Urothelium cell line (cell line): ENCODE data around the gene CASD1.

Experiments used
- DNase-seq: peaks from one replicate; pipeline ENCODE4 v3.0.0; 2011; ENCODE audit warnings: low spot score, mixed read lengths
- FAIRE-seq: peaks from 2 replicates; lab custom pipeline; 2011; peaks lifted over from hg19 to GRCh38; lab: Jason Lieb, UNC

CASD1 gene

DNA sequence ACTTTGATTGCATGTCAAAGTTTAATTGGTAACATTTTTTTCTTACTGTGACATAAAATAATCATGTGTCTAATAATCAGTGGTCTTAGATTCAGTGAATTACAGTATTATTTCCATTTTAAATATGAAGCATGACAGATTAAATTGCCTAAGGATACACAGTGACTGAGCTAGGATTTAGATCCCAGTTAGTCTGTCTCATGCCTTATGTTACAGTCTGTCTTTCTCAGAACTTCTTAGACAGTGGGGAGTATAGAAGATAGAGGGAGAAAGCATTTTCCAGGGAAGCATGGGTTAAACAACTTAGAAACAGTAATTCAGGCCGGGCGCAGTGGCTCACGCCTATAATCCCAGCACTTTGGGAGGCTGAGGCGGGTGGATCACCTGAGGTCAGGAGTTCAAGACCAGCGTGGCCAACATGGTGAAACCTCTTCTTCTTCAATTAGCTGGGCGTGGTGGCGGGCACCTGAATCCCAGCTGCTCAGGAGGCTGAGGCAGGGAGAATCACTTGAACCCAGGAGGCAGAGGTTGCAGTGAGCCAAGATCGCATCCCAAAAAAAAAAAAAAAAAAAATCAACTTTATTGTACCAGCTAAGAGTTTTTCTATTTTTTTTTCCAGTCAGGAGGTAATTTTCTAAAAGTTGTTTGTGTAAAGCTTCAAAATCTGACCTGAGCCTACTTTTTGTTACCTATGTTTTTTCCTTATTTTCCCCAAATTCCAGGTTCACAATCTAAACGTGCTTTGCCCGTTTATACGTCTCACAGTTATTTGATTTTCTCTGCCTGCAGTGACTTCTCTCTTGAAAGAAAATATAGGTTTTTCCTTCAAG lies 3.3 kb downstream of the CASD1 start:
- no peak for FAIRE-seq
- DNase-seq: no peak

DNA sequence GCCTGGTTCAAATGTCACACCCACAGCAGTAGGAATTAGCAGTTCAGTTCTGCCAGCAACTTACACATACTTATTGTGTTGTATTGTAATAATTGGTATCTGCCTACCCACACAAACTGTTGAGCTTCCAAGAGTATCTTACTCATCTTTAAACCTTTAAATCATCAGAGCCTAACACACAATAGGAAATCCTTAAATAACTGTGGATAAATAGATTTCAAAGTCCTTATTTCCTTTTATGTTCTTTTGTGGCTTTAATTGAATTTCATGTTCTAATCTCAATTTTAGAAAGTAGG lies 3.9 kb downstream of the CASD1 start:
- FAIRE-seq (no peak), DNase-seq (no peak)

DNA sequence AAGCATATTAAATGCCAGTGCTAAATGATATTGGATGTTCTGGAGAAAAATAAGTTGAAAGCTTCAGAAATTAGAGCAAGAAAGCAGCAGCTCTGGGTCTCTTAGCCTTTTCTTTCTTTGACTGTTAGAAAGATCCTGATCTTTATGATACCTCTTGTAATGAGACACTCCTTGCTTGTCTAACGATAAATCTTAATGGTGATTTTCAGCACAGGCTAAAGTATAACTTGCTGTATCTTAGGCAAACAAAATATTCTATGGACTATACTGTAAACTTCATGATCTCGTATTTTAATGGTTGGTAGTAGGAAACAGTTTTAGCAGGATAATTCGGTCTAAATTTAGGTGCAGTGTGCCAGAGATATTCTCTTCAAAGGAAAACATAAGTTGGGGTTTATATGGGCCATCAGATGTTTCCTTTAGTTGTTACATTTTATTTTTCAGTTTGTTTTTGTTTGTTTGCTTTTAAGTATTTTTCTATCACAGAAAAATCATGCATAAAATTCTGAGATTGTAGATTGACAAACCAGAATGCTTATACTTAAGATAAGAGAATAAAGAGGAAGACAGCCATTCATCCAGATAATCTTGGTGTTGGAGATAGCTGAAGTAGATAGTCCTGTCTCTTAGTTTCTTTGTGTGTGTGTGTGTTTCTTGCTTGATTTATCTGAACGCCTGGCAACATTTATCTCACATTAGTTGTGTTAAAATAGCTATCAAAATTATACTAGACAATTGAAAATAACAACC lies 4.7 kb downstream of the CASD1 start:
- no peak for DNase-seq

DNA sequence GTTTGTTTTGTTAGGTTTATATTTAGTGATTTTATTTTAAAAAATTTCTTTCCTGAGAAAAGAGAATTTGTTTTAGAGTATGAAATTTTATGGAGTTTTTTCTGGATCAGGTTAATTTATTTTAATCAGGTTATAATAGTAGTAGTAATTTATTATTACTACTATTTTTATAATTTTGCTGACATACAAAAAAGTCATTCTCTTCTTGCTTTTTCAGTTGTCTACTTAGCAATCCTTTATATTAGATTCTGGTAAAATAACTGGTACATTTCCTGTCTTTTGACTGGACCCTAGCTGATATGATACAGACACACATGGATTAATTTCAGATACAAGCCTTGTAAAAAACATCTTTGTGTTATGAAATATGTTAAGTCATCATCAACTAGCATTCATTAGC lies 5.3 kb downstream of the CASD1 start:
- no peak for FAIRE-seq
- no peak for DNase-seq

More for the DNA sequence above, 4.7 kb downstream of the CASD1 start:
- peak; percentile 73 for FAIRE-seq

DNA sequence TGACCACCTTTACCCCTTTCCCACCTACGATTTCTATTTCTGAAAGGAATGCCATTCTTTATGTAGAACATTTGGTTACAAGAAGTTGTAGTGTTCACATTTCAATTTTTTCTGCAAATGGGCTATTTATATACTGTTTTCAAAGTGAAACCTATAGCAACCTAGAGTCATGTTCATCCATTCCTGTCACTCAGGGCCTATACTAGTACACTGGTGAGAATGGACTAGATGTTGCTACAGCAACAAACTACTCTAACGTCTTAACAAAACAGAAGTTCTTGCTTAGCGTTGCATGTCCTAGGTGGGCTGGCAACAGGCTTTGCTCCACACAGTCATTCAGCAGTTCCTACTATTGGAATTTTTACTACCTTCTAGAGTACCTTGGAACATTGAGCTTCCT lies 16.3 kb downstream of the CASD1 start:
- no peak for FAIRE-seq
- DNase-seq: no peak

DNA sequence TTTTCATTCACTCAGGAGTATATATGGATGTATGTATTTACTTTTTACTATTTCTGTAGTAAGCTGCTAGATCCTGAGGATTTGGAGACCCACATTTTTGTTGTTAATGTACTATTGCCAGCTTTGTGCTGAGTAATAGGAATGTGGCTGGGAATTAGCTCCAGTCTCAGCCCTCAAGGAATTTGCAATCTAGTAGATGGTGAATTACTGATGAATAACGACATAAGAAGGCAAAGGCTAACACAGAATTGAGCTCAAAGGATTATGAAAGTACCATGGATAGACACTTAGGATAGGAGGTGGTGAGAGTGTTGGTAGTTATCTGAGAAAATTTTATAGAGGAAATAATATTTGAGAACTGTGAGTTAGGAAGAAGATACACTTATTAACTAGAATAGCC lies 19.9 kb downstream of the CASD1 start:
- no peak for FAIRE-seq
- DNase-seq: no peak

DNA sequence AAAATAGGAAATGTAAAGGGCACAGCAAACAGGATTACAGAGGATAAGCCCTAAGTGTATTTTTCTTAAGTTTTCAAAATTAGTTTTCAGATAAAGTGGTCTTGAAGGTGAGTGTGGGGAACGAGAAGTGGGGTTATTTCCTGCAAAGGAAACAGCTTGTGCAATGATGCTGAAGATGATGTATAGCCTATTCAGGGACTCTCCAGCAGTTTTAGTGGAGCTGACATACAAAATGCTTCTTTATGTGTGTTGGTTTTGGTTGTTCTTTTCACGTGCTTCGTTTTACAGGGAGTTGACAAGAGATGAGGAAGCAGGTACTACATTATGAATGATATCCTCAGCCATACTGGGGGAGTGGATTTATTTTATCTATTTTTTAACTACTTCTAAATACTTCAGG lies 20.5 kb downstream of the CASD1 start:
- FAIRE-seq (no peak), DNase-seq (no peak)

DNA sequence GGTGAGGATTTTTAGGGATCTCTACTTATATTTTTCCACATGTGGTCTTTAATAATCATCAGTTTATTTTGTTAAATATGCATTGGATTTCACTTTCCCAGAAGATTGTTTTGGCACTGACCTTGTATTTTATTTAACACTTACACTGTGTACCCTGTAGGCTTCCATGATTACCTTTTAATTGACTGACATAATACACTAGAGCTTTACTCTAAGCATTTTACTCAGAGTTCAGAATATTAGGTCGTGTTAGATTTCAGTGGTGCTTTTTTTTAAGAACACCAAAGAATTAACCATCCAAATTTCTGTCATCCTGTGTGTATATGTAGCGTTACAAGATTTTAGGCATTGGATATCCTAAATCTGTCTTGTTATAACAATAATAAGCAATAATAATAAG lies 23.1 kb downstream of the CASD1 start:
- no peak for FAIRE-seq
- DNase-seq: no peak

DNA sequence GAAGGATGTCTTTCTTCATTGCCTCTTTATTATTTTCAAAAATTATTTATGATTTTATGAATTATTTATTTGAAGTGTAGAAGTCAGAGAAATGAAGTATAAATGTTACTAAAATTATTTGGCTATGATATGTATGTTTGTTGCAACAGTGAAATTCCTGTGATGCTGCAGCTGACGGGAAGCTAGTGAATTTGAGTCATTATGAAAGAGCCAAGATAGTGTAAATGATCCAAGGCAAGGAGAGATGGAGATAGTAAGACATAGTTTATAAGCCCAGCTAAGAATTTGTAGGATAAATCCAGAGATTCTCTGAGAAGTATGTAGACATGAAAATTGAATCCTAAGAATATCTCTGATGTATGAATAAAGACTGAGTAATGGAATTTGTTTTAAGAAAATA lies 30.8 kb downstream of the CASD1 start:
- FAIRE-seq (no peak), DNase-seq (no peak)

DNA sequence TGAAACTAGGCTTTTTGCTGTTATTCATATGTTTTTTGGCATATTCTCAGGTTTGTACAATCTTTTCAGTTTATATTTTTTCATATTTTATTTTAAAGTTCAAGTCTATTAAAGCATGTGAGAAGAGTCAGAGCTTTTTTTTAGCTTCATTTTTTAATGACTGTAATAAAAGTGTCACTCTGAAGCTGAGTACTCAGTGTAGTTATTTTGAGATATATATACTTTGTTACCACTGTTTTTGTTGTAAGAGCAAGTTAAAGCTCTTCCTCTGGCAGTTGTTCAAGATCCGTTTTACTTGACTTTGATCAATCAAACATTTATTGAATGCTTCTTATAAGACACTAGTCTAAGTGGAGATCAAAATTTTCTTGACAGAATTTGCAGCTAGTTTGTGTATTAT lies 37.5 kb downstream of the CASD1 start:
- FAIRE-seq: no peak

DNA sequence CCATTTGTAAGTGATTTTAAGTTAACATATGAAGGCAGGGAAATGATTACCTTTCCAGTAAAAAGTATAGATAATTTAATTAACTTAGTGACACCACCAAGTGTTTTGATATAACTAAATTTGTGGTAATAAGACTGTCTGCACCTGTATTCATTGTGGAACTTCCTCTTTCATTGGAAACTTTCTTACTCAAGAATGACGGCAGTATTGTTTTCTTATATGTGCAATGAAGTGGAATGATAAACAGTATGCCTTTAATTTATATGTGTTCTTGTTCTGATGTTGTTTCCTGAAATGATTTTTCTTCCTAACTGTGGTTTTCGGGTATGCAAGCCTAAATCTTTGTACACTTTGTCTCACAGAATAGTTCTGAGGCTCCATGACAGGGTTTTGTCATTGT lies 46.4 kb downstream of the CASD1 start:
- DNase-seq: no peak
- no peak for FAIRE-seq

More for the DNA sequence above, 37.5 kb downstream of the CASD1 start:
- no peak for DNase-seq

DNA sequence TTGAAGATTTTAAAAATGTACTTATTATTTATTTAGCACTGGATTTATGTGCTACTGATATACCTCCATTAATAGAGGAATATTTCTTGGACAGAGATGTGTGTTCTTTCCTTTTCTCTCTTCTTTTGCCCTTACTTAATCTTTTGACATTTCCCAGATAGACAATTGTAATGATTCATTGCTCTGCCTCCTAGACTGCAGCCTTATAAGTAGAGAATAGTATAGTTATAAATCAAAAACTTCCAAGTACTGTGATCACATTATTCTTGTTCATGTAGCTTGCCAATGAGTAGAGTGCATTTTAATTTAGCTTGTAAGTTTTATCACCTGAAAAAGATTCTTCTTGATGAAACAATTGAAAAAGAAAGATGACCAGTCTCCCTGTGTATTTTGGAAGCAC lies 47.6 kb downstream of the CASD1 start:
- DNase-seq: no peak
- FAIRE-seq: no peak

DNA sequence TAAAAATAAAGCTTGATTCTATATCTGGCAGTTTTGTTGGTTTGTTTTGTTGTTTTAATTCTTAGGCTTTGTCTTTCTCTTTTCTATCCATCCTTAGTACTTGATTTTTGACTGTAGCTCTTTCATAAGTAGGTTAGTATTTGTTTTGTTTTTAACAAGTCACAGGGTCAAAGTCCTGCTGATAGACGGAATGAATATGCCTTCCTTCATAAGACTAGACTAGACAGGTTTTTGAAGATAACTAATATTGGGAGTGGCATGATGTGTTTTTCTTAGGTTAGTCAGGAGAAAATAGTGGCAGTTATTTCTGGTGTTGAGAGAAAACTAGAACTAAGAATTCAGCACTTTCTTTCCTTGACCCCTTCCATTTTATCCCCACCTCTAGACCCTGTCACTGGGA lies 50.4 kb downstream of the CASD1 start:
- FAIRE-seq (no peak), DNase-seq (no peak)

DNA sequence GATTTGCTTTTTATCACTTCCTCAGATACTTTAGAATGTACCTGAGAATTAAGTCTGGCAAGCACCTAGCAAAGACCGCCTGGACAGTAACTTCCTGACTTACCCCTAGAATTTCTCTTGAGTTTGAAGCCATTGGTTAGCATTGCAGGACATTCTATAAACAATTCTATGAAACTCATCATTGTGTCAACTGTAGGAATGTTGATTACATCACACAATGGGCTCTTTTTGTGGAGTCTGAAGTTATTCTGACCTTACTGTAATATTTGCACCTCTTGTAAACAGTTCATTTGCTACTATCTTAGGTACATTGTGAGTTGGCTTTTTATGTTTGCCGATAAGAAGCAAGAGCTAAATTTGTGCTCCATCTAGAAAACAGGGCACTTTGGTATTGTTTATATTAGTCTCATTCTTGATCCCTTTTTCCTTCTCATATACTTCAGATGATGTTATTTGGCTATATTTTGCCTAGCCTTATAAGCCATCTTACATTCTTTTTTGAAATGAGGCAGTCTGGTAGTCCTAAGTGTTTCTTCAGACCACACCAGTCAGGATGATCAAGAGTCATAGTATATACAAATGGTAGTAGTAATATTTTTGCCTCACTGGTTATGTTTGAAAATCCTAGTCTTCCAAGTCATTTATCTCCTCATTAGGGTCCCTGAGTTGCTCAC lies 52.4 kb downstream of the CASD1 start:
- DNase-seq (peak; percentile 45), FAIRE-seq (no peak)

DNA sequence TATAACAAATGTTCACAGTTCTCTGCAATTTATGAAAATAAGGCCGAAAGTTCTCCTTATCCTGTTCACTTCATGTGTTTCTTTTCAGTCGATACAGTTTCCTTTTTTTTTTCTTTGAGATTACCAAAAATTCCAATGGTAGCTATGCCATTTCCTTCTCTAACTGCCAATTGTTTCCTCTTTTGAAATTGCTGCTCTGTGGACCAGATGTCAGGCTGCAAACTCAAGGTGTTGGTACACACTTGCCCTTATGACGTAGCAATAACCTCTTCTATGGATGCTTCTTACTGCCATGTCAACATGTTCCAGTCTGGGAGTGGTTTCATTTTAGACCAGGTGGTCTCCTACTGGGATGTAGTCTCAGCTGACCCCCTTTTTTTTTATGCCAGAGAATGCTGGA lies 52.9 kb downstream of the CASD1 start:
- no peak for DNase-seq
- peak; percentile 13 for FAIRE-seq

DNA sequence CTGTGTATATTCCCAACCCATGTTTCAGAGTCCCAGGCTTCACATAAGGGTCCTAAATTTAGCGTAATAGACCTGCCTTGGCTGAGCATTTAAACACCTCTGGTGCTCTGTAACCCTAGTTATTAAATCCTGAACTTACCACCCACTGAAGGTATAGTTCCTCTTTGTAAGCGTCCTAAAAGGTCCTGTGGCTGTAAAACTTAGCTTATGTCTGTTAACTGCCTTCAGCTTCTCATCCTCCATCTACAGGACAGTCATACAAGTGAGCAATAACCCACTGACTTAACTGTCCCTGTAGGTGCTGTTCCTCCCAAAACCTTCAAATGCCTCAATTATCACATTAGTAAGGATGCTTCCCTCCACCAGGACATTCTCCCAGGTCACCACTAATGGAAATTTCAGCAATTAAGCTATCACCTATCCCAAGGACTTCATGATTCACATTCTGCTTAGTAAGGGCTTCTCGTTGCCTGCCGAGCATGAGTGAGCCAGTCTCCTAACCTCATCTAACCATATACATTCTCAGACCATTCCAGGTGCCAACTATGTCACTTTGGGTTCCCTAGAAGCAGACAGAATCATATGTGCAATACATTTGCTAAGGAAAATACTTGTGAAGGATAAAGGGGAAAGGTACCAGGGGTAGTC lies 55.8 kb downstream of the CASD1 start:
- FAIRE-seq (peak; percentile 58), DNase-seq (no peak)

DNA sequence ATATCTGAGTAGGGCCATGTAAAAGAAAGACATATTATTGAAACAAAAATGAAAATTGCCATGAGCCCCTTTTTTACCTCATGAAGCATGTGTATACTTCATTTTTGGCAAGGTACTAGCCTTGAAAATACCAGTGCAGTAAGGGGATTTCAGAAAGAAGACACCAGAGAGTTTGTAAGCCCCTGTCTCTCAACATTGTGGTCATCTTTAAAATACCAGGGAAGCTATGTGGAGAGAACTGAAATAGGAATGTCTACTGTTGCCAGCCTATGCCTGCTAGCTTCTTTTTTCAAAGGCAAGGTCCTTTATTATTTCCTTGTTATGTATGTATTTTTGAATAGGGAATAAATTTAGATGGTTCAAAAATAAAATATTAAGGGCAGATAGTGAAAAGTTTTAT lies 57.8 kb downstream of the CASD1 start:
- no peak for FAIRE-seq
- DNase-seq: no peak

DNA sequence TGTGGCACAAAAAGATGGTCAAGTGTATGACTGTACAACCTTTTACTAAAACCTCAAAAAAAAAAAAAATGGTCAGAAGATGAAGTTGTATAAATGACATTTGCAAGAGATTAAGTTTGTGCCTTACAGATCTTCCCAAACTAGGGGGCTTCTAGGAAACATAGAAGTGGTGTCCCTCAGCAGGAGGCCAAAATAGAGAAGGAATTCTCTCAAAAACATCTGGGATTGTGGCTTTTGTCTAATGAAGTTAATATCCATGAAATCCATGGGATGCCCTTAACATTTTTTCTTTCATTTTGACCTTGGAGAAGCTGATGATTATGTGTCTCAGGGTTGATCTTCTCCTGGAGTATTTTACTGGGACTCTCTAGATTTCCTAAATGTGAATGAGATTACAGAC lies 62.2 kb downstream of the CASD1 start:
- no peak for DNase-seq
- FAIRE-seq: no peak

DNA sequence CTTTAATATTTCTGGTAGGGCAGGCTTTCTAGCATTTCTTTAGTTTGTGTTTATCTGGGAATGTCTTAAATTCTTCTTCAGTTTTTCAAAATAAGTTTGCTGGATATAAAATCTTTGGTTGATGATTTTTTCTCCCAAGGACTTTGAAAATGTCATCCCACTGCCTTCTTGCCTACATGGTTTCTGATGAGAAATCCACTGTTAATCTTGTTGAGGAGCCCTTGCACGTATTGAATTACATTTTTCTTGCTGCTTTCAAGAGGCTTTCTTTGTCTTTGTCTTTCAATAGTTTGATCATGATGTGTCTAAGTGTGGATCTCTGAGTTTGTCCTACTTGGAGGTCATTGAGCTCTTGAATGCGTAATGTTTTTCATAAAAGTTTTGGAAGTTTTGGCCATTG lies 66.0 kb downstream of the CASD1 start:
- FAIRE-seq: no peak

DNA sequence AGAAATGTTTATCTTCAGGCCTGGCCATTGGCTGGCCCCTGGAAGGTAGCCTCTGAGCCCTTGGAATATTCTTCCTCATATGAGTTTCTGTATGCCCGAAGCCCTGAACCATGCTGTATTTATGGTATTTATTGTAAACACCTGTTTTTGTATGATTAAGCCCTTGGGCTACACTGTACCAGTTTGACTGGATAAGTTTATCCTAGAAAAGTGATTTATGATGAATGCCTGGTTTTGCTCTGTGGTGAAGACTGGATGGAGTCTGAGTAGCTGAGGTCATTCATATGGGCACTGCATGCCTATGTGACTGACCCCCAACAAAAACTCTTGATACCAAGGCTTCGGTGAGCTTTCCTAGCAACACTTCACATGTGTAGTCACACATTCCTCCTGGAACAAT lies 66.7 kb downstream of the CASD1 start:
- FAIRE-seq (peak; percentile 48), DNase-seq (no peak)

More for the DNA sequence above, 66.0 kb downstream of the CASD1 start:
- DNase-seq: no peak

DNA sequence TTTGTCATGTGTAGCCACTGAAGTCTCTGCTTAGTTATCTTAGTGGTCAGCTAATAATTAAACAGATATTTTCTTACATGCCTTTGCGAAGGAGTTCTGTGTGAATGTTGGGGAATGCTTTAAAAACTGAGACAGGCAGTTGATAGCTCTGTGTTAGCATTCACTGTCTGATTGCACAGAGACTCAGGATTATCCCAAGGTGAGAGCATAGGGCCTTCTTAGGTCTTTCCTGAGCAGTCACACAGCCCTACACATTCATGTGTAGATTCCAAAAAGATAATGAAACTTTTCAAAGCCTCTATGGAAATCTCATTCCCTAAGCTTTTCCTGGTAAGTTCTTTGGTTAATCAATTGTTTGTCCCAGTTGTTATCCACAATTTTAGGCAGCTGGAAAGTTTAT lies 67.7 kb downstream of the CASD1 start:
- DNase-seq: no peak
- no peak for FAIRE-seq
